ENCODE measurements around the gene DCLK2.

DNA sequence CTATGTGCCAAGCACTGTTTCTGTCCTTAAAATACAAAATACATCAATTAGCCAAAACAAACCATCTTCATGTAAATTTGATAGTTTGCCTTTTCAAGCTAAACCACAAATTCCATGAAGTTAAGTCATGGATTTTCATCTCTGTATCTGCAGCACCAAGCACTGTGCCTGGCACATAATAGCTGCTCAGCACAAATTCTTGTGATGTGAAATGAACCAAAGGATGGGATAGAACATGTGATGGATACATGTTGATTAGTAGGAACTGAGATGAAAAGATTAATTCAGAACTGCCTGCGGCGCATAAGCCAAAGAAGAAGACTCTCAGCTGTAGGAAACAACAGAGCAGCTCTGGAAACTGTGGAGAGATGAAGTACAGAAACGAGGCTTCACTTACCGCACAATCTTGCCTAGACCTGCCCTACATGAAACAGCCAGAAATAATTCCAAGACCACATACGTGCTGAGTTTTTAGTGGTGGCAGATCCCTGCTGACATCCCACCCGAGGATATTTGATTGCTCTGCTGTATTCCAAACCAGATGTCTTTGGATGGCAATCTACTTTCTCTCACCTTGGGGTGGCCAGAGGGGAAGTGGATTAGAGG, 40.9 kb upstream of the DCLK2 start:
- TF ChIP-seq JUND (IDR thresholded peaks at IDR 0.05) (no peak), RAD21 (IDR thresholded peaks at IDR 0.05; ENCODE audit: low read depth) (no peak), EZH2phosphoT487 (IDR thresholded peaks at IDR 0.05; ENCODE audit: borderline replicate concordance) (no peak), EZH2 (IDR thresholded peaks at IDR 0.05) (no peak), ZNF274 (IDR thresholded peaks at IDR 0.05; ENCODE audit: low read depth, low read length) (no peak), SIN3A (IDR thresholded peaks at IDR 0.05; ENCODE audit: low read depth) (no peak), ZFX (IDR thresholded peaks at IDR 0.05) (no peak), CEBPB (IDR thresholded peaks at IDR 0.05; ENCODE audit: low read depth) (no peak), POLR2AphosphoS5 (IDR thresholded peaks at IDR 0.05; ENCODE audit: low read depth, low read length) (no peak), POLR2A (IDR thresholded peaks at IDR 0.05; ENCODE audit: borderline replicate concordance, extremely low read depth, insufficient read depth, insufficient read length) (no peak)
- TF ChIP-seq, protein P1, sequence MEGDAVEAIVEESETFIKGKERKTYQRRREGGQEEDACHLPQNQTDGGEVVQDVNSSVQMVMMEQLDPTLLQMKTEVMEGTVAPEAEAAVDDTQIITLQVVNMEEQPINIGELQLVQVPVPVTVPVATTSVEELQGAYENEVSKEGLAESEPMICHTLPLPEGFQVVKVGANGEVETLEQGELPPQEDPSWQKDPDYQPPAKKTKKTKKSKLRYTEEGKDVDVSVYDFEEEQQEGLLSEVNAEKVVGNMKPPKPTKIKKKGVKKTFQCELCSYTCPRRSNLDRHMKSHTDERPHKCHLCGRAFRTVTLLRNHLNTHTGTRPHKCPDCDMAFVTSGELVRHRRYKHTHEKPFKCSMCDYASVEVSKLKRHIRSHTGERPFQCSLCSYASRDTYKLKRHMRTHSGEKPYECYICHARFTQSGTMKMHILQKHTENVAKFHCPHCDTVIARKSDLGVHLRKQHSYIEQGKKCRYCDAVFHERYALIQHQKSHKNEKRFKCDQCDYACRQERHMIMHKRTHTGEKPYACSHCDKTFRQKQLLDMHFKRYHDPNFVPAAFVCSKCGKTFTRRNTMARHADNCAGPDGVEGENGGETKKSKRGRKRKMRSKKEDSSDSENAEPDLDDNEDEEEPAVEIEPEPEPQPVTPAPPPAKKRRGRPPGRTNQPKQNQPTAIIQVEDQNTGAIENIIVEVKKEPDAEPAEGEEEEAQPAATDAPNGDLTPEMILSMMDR (IDR thresholded peaks at IDR 0.05 in 2 of 3, conservative IDR thresholded peaks at IDR 0.05 in 1 of 3; ENCODE audit: borderline replicate concordance in 1 of 3, insufficient read depth in 1 of 3, low read depth in 2 of 3, low read length in 2 of 3), result no peak
- TF ChIP-seq, protein P2, sequence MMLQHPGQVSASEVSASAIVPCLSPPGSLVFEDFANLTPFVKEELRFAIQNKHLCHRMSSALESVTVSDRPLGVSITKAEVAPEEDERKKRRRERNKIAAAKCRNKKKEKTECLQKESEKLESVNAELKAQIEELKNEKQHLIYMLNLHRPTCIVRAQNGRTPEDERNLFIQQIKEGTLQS (IDR thresholded peaks at IDR 0.05), result no peak
- TF ChIP-seq, protein P3, sequence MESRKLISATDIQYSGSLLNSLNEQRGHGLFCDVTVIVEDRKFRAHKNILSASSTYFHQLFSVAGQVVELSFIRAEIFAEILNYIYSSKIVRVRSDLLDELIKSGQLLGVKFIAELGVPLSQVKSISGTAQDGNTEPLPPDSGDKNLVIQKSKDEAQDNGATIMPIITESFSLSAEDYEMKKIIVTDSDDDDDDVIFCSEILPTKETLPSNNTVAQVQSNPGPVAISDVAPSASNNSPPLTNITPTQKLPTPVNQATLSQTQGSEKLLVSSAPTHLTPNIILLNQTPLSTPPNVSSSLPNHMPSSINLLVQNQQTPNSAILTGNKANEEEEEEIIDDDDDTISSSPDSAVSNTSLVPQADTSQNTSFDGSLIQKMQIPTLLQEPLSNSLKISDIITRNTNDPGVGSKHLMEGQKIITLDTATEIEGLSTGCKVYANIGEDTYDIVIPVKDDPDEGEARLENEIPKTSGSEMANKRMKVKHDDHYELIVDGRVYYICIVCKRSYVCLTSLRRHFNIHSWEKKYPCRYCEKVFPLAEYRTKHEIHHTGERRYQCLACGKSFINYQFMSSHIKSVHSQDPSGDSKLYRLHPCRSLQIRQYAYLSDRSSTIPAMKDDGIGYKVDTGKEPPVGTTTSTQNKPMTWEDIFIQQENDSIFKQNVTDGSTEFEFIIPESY (IDR thresholded peaks at IDR 0.05; ENCODE audit: extremely low read depth, insufficient replicate concordance, low read length), result no peak

All from HCT116 (cell line).